Prostate gland (tissue), 2 donors: ENCODE data around the gene MARS1. TPM values are rescaled to one million over a fixed set of nuclear protein-coding genes. Genes with fewer than 3 reads are reported as not detected.

Source experiments
- DNase-seq: peaks from one replicate; pipeline ENCODE4 v3.0.0-alpha.2; 2019; ENCODE audit warnings: low spot score
- H3K27ac ChIP-seq, 2 donors: fragments of 200-600 bp; sonication (generic); 2 replicates each; pipeline ENCODE4 v1.5.1; 2017 to 2019
- H3K27me3 ChIP-seq: fragments of 200-600 bp; sonication (generic); replicated peaks from 2 replicates; pipeline ENCODE4 v1.5.1; 2019; ENCODE audit not compliant: insufficient read depth
- H3K36me3 ChIP-seq, 2 donors: fragments of 200-600 bp; sonication (generic); 1 replicate in 1 of 2; 2 replicates in 1 of 2; pipeline versions ENCODE4 v1.5.1 to v1.8.1; 2017 to 2019
- H3K4me1 ChIP-seq: fragments of 200-600 bp; sonication (generic); replicated peaks from 2 replicates; pipeline ENCODE4 v1.5.1; 2019
- H3K4me3 ChIP-seq, 2 donors: fragments of 200-600 bp; sonication (generic); 2 replicates each; pipeline ENCODE4 v1.5.1; 2017 to 2019
- H3K9me3 ChIP-seq: fragments of 200-600 bp; sonication (generic); 2 replicates; pipeline ENCODE4 v1.5.1; 2017
- CTCF ChIP-seq, 4 experiments: fragments of 200-600 bp in 2 of 4; fragments of 450-650 bp in 2 of 4; sonication (generic) in 2 of 4; IDR thresholded peaks; 1 replicate in 3 of 4; 2 replicates in 1 of 4; pipeline ENCODE4 v1.5.1; 2016 to 2019; ENCODE audit warnings: antibody characterized with exemption in 4 of 4, mild to moderate bottlenecking in 2 of 4, moderate library complexity in 2 of 4
- POLR2A ChIP-seq: fragments of 450-650 bp; IDR thresholded peaks from one replicate; pipeline ENCODE4 v1.6.1; 2016; ENCODE audit warnings: antibody characterized with exemption, mild to moderate bottlenecking
- POLR2AphosphoS5 ChIP-seq: sonication (generic); formaldehyde crosslinking; IDR thresholded peaks from one replicate; pipeline ENCODE4 v1.6.1; 2017; ENCODE audit warnings: antibody characterized with exemption
- WGBS: methylation state at CpG from one replicate; pipeline ENCODE4 v1.1.5; 2018; 5-methylcytosine and 5-hydroxymethylcytosine counted together
- intact Hi-C: fragments of 100-400 bp; cut with DNase I; formaldehyde crosslinking; loops from one replicate; pipeline ENCODE4 v1.14.2; 2022
- total RNA-seq, 2 donors: library from RNA; depleted of rRNA; stranded (reverse); fragments of >200 nt; gene quantifications; one replicate each; pipeline ENCODE4 v1.1.0, GENCODE V29; 2016

Gene MARS1
- total RNA-seq, 2 donors from 2014 or later: 67.2 to 90.0 TPM

- no peak overlapping the region for H3K4me3 ChIP-seq
- H3K4me1 ChIP-seq: peaks cover 13% of the 10 kb centered on the region
- H3K36me3 ChIP-seq: no peaks in the 10 kb centered on the region
- DNase-seq: no peak
- H3K27me3 ChIP-seq: peaks cover 10% of the 10 kb centered on the region
- 77% methylated on average over 8 of the region's 8 CpGs for WGBS
- TF ChIP-seq POLR2AphosphoS5 (no peak), CTCF (IDR thresholded peaks at IDR 0.05) (no peak)
- intact Hi-C loops: no loop called here
- no peaks in the 10 kb centered on the region for H3K9me3 ChIP-seq
- H3K27ac ChIP-seq: no peak overlapping the region
Observed at GRCh38 chr12:57474430-57474829, 13.4 kb upstream of the MARS1 start.

GRCh38 chr12:57474862-57475261 is 13.0 kb upstream of the MARS1 start:
- Histone ChIP-seq H3K4me1 (peaks cover 13% of the 10 kb centered on the region), H3K36me3 (no peaks in the 10 kb centered on the region), H3K27ac (no peak overlapping the region), H3K4me3 (peak overlapping the region in 1 of 2 donors; percentile 26), H3K27me3 (peaks cover 10% of the 10 kb centered on the region), H3K9me3 (no peaks in the 10 kb centered on the region)
- no peak for TF ChIP-seq POLR2AphosphoS5
- TF ChIP-seq POLR2A: no peak
- no peak for TF ChIP-seq CTCF (IDR thresholded peaks at IDR 0.05)
- DNase-seq: no peak
- intact Hi-C loops: no loop called here
- WGBS: 36% methylated on average over 7 of the region's 7 CpGs

DNA sequence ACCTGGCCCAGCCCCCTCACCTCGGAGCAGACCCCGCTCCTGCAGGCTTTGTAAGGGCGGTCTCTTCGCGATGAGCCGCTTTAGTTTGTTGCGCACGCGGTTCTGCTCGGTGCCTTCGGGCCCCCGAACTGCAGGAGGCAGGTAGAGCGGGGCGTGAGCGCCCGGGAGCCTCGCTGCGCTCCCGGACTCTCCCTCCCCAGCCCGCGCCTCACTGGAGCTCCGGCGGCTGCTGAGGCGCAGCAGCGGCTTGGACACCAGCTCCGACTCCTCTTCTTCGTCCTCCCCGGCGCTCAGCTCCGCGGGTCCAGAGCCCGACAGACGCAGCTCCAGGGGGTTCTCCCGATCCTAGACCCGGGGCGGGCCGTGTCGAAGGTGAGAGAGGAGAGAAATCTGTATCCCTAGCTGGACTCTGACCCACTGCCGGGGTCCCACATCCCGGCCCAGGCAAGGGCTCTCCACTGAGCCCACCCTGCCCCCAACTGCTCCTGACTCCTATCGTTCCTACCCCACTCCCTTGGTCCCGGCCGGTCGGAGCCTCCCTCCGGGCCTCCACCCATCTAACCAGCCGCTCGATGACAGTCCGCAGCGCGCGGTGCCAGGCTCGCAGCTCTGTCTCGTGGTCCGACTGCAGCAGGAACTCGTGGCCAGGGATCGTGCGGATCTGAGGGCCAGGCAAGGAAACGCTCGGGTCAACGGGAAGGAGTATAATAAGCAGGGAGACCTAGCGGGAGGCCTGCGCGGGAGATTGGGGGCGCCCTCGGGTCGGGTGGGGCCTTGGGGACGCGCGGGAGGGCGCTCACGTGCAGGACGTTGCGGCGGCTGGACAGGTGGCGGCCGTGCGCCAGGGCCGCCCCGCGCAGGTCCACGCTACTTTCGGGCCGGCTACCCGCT is 12.4 kb upstream of the MARS1 start:
- WGBS: 8% methylated on average over 84 of the region's 84 CpGs

DNA sequence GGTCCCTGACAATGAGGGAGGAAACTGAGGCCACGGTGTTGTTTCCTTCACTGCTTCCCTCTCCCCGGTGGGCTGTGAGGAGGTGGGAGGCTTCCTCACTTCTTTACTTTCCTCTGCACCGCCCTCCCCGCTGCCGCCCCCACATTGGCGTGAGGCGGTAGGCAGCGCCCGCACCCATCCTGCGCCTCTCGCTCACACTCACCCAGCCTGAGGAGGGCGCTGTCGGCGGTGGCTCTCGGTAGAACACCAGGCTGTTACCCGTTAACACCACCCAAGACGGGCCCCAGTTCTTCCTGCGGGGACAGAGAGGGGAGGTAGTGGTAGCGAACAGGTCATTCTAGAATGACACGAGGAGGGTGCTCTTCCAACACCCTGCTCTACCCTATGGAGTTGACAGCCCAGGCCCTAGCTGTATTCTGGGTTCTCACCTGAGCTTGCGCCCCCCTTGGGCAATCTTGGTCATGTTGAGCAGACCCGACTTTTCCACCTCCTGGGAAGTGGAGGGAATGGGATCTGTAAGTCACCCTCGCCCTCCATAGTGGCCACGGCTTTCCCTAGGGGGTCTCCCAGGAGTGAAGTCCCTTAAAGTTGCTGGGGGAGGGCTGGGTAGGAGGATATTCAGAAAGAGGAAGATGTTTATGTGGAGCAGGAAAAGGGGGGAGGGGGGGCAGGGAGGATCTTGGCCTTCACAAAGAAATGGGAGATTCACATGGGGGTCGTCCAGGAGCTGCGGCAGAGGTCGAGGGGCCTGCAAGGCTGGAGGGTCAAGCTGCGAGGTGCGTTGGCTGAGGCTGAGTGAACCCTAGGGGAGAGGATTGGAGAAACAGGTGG is 11.5 kb upstream of the MARS1 start:
- Histone ChIP-seq H3K4me3 (peak overlapping the region; percentile 12 to 26), H3K27ac (no peak overlapping the region), H3K4me1 (peaks cover 13% of the 10 kb centered on the region), H3K36me3 (no peaks in the 10 kb centered on the region), H3K9me3 (no peaks in the 10 kb centered on the region), H3K27me3 (peaks cover 10% of the 10 kb centered on the region)
- intact Hi-C loops: no loop called here
- 22% methylated on average over 29 of the region's 29 CpGs for WGBS
- no peak for TF ChIP-seq POLR2A
- peak in 1 of 4 experiments; percentile 16 for TF ChIP-seq CTCF (IDR thresholded peaks at IDR 0.05)
- no peak for DNase-seq

More for the DNA sequence above, 12.4 kb upstream of the MARS1 start:
- peak overlapping the region; percentile 12 to 26 for H3K4me3 ChIP-seq
- H3K27ac ChIP-seq: no peak overlapping the region
- H3K36me3 ChIP-seq: no peaks in the 10 kb centered on the region
- no peak for DNase-seq
- peaks cover 10% of the 10 kb centered on the region for H3K27me3 ChIP-seq
- H3K9me3 ChIP-seq: no peaks in the 10 kb centered on the region
- intact Hi-C loops: no loop called here
- TF ChIP-seq CTCF (IDR thresholded peaks at IDR 0.05): no peak
- TF ChIP-seq POLR2A: no peak
- H3K4me1 ChIP-seq: peaks cover 13% of the 10 kb centered on the region
